Omental fat pad (tissue), 4 donors: ENCODE data around the gene LTBP3. TPM values are rescaled to one million over a fixed set of nuclear protein-coding genes. Genes with fewer than 3 reads are reported as not detected.

Source experiments
- ATAC-seq: fragments of 150-250 bp; one replicate; pipeline ENCODE4 v1.9.1; 2016; ENCODE audit warnings: mild to moderate bottlenecking, moderate library complexity; ENCODE audit not compliant: low FRiP score
- DNase-seq: peaks from one replicate; pipeline ENCODE4 v3.0.0-alpha.2; 2019; ENCODE audit warnings: low spot score
- CTCF ChIP-seq, 3 donors: fragments of 450-650 bp; IDR thresholded peaks; one replicate each; pipeline ENCODE4 v1.5.1; 2016 to 2017; ENCODE audit warnings: antibody characterized with exemption in 3 of 3, mild to moderate bottlenecking in 3 of 3, moderate library complexity in 2 of 3
- total RNA-seq, 4 donors: library from RNA; depleted of rRNA; stranded (reverse); fragments of >200 nt; gene quantifications; one replicate each; pipeline ENCODE4 v1.1.0, GENCODE V29; 2016

The LTBP3 gene
- total RNA-seq, 4 donors from 2014 or later = 67.3 to 84.8 (median 76.5) TPM

- ATAC-seq = no peak
- no peak for TF ChIP-seq CTCF (IDR thresholded peaks at IDR 0.05)
- DNase-seq = no peak
These were observed 28.0 kb downstream of the LTBP3 start for GRCh38 chr11:65530157-65530496.

- TF ChIP-seq CTCF (IDR thresholded peaks at IDR 0.05) = no peak
- ATAC-seq (no peak), DNase-seq (no peak)
These were observed 28.5 kb downstream of the LTBP3 start for GRCh38 chr11:65529475-65530156.

- DNase-seq = no peak
- no peak for ATAC-seq
- no peak for TF ChIP-seq CTCF (IDR thresholded peaks at IDR 0.05)
These were observed 29.3 kb downstream of the LTBP3 start for GRCh38 chr11:65528819-65529350.

- DNase-seq (no peak), ATAC-seq (no peak)
- no peak for TF ChIP-seq CTCF (IDR thresholded peaks at IDR 0.05)
These were observed 31.4 kb downstream of the LTBP3 start for GRCh38 chr11:65526744-65527143.

GRCh38 chr11:65525546-65526480 lies 32.3 kb downstream of the LTBP3 start:
- peak; percentile 1 for ATAC-seq
- DNase-seq = no peak
- TF ChIP-seq CTCF (IDR thresholded peaks at IDR 0.05) = no peak

- no peak for TF ChIP-seq CTCF (IDR thresholded peaks at IDR 0.05)
- peak; percentile 75 for ATAC-seq
- DNase-seq = no peak
These were observed 33.2 kb downstream of the LTBP3 start, which contains the start of gene SCYL1 for GRCh38 chr11:65524741-65525545. Gene SCYL1, plus strand, starts transcription at chr11:65525083. Its CDS starts 71 bp downstream, at chr11:65525154.
